Activated naive CD8-positive, alpha-beta T cell treated with anti-CD3 and anti-CD28 coated beads, Interleukin-2, amount 50 U/mL, for 16 hours (primary cell): ENCODE measurements around the gene GPAT3.
"Not testable (repeated sequence)": the region's sequence is repeated elsewhere in the genome, so short reads cannot be mapped to it uniquely, and the experiment has no call there.

Experiments used
- DNase-seq: peaks from one replicate; pipeline ENCODE4 v3.0.0-alpha.2; 2020; ENCODE audit warnings: low read depth, low spot score

GPAT3 gene

DNA sequence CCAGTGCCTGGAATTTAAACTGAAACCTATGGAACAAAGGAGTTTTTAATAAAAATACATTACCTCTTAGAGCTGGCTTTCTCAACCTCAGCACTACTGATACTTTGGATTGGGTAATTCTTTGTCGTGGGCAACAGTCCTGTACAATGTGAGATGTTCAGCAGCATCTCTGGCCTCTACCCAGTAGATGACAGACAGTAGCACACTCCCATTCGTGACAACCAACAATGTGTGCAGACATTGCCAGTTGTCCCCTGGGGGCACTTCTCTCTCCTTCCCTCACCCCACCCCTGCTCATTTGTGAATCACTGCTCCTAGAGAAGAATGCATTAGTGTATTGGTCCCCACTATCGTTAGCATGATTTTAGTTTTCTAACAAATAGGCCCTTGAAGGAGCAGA is 16.2 kb downstream of the GPAT3 start:
- DNase-seq: no peak

GRCh38 chr4:83552924-83553323 is 17.0 kb downstream of the GPAT3 start:
- no peak for DNase-seq

DNA sequence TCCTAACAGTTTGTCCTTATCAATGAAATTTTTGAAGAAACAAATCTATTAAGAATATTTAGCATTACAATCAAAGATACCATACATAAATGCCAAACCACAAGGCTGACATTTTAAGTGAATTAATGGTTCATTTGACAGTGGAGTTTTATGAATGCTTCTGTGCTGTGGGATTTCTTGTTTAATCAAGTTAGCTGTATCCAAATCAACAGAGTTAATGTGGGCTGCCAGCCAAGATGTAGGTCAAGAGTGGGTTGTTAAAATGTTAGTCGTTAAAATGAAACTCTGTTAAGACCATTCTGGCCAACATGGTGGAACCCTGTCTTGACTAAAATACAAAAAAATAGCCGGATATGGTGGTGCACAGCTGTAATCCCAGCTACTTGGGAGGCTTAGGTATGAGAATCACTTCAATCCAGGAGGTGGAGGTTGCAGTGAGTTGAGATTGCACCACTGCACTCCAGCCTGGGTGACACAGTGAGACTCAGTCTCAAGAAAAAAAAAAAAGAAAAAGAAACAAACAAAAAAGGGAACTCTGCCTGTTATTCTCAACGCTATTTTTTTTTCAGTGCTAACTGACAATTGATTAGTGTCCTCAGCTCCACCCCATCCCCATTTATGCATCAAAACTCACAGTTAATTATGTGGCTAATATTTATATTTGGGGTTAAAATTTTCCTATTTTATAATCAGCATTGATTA is 20.2 kb downstream of the GPAT3 start:
- DNase-seq: no peak

GRCh38 chr4:83556816-83557215 is 20.9 kb downstream of the GPAT3 start:
- DNase-seq: no peak

GRCh38 chr4:83558059-83558653 is 22.2 kb downstream of the GPAT3 start:
- DNase-seq: no peak

DNA sequence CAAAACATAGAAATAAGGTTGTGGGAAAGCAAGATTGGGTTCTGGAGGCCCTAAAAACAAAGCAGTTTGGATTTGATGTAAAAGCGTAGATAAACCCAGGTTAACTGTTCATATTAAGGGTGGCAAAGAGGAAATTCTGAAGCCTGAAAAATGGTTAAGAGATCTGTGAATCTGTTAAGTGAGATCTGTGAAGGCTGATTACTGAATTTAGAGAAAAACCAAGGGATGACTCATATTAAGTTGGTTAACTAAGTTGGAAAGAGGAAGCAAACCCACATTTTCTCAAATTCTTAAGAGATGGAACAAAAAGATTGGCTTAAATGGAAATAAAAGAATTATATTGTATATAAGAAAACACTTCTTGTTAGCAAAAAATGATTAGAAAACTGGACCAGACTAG is 22.8 kb downstream of the GPAT3 start:
- DNase-seq: no peak

- DNase-seq: no peak
Measured at GRCh38 chr4:83560523-83560922, 24.6 kb downstream of the GPAT3 start.

- no peak for DNase-seq
Measured at GRCh38 chr4:83561381-83561780, 25.5 kb downstream of the GPAT3 start.

DNA sequence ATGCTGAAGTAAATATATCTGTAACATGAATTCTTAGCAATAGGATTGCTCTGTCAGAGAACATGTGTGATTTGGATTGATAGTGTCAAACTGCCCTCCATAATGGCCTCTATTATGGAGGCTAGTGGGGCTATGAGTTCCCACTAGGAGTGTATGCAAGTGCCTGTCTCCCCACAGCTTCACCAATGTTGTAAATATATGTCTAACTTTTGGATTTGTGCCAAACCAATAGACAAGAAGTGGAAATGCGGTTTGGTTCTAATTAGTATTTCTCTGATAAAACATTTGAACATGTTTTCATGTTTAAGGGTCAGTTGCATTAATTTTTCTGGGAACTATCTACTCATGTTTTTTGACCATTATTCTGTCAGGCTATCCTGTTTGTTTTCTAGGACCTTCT is 28.1 kb downstream of the GPAT3 start:
- no peak for DNase-seq

DNA sequence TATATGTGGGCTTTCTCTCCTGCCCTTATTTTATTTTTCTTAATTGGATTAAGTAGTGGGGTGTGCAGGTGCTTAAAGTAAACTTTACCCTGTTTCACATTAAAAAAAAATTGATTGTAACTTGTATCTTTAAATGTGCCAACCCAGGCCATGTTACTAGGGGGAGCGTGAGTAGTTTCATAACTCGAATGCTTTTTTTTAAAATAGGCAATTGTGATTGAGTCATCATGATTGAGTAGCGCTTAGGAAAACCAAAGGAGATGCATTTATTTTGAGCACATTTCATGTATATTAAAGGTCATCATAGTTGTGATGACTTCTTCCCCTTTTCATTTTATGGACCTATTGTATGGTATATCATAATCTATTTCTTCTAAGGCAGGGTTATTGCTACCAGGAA is 32.2 kb downstream of the GPAT3 start:
- DNase-seq: no peak

- no peak for DNase-seq
Measured at GRCh38 chr4:83569429-83569828, 33.5 kb downstream of the GPAT3 start.

DNA sequence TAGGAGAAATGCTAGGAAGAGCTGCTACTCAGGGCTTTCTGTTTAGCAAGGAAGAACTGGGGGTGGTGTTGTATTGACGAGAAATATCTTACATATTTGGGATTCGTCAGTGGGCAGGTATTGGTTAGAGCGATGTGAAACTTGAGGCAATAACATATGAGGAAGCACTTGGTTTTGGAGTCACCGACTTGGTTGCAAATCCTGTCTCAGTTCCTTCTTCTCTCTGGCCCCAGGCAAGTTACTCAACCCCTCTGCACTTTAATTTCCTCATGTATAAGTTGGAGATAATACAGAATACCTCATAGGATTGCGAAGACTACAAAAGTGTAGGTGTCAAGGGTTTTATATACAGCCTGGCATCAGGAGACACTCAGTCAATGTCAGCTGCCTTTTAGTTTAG is 34.1 kb downstream of the GPAT3 start:
- no peak for DNase-seq

- DNase-seq: no peak
Measured at GRCh38 chr4:83572848-83573247, 36.9 kb downstream of the GPAT3 start.

DNA sequence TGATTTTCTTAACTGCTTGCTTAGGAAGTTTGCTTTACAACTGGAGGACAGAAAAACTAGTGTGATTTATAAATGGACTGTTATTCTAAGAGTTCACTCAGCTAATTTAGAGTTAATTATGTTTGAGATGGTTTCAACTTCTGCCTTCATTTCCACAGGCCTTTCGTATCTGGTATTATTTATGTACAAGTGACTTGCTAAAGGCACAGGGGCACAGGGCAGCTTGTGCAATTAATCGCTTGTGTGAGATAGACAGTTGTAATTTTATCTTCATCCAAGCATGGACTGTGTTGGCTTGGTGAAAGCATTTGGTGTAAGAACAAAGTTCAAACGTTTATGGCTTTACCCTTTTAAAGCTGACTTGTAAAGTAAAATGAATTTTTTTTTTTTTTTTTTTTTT is 38.3 kb downstream of the GPAT3 start:
- DNase-seq: no peak

- DNase-seq: not testable (repeated sequence)
Measured at GRCh38 chr4:83576237-83576636, 40.3 kb downstream of the GPAT3 start.

DNA sequence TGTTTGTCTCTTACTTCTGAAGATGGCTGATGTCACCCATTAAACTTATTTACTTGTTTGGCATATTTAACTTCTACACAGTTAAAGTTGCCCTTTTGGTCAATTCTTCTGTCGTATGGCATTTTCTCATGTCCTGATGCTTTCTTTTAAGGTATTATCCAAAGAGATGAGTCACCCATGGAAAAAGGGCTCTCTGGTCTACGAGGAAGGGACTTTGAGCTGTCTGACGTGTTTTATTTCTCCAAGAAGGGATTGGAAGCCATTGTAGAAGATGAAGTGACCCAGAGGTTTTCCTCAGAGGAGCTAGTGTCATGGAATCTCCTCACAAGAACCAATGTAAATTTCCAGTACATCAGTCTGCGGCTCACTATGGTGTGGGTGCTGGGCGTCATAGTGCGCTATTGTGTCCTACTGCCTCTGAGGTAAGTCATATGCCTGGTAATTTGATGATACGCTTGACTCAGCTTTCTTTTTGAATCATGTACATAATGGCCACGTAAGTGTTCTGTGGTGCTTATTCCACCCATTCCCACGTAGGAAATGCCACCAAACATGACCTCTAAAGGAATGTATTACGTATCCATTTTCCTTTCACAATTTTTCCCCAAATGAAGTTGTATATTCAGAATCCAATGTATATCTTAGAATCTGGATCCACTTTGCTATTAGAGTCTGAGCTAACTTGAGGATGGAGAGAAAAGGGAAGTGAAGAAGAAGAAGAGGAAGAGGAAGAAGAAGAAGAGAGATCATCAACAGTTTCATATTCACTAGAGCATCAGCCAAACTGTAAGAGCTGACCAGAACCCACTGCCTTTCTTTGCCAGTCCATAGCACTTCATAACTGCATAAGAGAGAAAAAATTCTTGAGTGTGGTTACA is 45.7 kb downstream of the GPAT3 start:
- no peak for DNase-seq

- no peak for DNase-seq
Measured at GRCh38 chr4:83582289-83582785, 46.4 kb downstream of the GPAT3 start.

DNA sequence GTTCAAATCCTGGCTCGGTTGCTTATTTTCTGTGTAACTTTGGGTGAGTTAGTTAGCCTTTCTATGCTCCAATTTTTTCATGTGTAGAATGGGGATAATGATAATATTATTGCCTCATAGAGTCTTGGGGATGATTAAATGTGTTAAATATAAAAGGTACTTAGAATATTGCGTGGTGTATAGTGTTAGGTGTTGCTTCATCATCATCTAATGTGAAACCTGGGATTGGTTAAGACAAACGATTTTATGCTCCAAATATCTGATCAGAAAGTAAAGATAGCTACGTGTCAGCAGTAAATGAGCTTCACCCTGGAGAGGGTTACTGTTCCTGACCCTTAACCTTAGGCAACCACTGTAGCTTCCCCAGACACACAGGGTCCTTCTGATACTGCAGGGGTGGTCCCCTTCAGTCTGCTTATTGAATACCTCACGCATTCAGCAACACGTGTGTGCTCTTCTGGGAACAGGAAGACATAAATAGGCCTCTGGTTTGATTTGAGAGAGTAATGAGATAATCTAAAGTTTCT is 50.1 kb downstream of the GPAT3 start:
- DNase-seq: no peak

DNA sequence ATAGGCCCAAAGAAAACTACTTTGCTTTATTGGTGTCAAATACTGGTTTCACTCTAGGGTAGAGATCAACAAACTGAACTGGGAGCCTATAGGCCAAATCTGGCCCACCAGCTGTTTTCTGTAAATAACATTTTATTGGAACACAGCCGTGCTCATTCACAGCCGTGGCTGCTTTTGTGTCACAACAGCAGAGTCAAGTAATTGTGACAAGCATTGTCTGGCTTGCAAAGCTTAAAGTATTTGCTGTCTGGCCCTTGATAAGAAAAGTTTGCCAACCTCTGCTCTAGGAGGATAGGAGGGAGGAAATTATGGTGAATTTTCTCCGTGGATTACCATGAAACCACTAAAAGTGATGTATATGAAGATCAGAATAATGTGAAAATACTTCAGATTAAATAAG is 53.4 kb downstream of the GPAT3 start:
- no peak for DNase-seq

GRCh38 chr4:83591056-83591455 is 55.1 kb downstream of the GPAT3 start:
- DNase-seq: no peak

GRCh38 chr4:83591730-83592129 is 55.8 kb downstream of the GPAT3 start:
- DNase-seq: no peak

DNA sequence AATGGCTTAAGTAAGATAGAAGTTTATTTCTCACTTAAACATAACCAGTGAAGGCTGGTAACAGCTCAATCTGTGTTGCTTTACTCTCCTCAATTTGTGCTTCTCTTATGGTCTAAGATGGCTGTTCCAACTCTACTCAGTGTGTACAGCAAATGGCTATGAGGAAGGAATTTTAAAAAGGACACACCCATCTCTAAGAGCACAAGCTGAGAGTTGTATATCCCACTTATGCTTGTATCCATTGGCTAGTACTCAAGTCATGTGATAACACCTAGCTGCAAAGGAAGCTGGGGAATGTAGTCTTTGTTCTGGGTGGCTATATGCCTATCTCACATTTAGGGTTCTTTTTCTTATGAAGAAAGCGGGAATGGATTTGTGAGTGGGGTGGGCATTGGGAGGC is 63.3 kb downstream of the GPAT3 start:
- DNase-seq: no peak
